IPS DF 19.7 (cell line): ENCODE results near the gene HMGN1.

Source experiments
- DNase-seq: peaks from one replicate; pipeline ENCODE4 v3.0.0-alpha.2; 2013; ENCODE audit warnings: low read depth, low spot score

The HMGN1 gene

DNA sequence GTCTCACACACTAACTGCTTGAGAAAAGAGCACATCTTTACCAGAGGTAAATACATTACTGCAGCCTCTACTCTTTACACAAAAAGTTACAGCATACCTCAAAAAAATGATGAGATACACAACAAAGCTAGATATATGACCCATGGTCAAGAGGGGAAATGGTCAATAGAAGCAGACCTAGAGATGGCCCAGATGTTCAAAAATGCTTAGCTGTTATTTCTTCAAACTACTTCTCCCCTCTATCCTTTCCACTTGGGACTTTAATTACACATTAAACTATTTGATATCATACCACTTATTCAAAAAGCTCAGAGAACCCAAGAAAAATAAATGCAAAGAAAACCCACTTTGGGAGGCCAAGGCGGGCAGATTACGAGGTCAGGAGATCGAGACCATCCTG is 48.3 kb downstream of the HMGN1 start:
- no peak for DNase-seq

DNA sequence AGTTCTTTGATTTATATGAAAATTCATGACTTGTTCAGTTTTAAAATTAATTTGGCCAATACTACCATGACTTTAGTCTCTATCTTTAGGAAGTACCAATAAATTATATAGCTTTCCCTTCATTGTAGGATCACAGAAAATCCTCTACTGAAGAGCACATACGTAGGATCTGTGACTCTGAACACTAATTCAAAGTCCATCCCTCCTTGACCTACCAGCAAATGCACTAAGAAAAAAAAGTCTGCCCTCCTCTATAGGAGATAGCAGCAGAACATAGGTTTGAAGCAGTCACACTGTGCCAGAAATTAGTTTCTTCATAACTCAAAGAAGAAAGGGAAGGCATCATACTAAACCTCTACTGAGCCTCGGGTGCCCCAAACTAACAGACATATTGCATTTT is 52.0 kb downstream of the HMGN1 start:
- no peak for DNase-seq
